ENCODE data around the gene WHRN. TPM values are rescaled to one million over a fixed set of nuclear protein-coding genes. Genes with fewer than 3 reads are reported as not detected.

The WHRN gene
- total RNA-seq, 4 donors from 2014 or later: 3.7 to 13.2 (median 6.0) TPM

DNA sequence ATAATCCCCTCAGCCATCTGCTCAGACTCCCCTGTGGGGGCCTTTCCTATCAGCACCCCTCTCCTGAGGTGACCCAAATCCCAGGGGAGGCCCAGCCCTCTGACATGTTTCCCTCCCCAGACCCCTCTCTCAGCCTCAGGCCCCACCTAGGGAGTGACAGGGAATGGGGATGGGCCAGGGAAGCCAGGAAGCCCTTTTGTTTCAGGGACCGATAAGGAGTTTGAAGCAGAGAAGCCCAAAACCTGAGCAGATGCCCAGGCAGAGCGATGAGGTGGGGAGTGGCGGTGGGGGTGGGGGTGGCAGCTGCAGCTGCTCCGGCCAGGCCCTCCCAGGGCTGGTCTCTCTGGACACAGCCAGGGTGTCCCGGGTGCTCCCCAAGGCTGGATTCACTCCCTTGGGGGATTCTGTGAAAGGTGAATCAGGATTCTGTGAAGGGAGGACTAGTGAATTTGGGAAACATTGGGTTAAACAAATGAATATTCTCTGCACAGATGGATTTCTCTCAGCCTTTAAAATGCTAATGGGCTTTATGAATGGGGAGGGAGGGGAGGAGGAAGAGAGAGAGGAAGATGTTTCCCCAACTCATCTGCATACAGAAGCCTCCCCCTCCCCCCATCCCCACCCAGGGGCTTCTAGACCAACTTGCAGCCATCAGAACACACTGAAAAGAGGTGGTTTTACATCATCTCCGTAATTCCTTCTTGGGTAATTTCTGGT lies 134.9 kb downstream of the WHRN start:
- Histone ChIP-seq H3K27me3 (no peaks in the 10 kb centered on the region), H3K36me3 (peaks cover 0 to 76% (median 0%) of the 10 kb centered on the region in 3 donors), H3K4me3 (no peak overlapping the region), H3K9me3 (no peaks in the 10 kb centered on the region), H3K4me1 (peaks cover 0 to 58% (median 19%) of the 10 kb centered on the region in 4 donors), H3K27ac (peak overlapping the region in 3 of 4 donors; percentile 48 to 70 (median 50))
- DNase-seq (ENCODE audit: low spot score in 2 of 2): no peak
- no peak for TF ChIP-seq EP300 (IDR thresholded peaks at IDR 0.05)
- TF ChIP-seq, protein P1, sequence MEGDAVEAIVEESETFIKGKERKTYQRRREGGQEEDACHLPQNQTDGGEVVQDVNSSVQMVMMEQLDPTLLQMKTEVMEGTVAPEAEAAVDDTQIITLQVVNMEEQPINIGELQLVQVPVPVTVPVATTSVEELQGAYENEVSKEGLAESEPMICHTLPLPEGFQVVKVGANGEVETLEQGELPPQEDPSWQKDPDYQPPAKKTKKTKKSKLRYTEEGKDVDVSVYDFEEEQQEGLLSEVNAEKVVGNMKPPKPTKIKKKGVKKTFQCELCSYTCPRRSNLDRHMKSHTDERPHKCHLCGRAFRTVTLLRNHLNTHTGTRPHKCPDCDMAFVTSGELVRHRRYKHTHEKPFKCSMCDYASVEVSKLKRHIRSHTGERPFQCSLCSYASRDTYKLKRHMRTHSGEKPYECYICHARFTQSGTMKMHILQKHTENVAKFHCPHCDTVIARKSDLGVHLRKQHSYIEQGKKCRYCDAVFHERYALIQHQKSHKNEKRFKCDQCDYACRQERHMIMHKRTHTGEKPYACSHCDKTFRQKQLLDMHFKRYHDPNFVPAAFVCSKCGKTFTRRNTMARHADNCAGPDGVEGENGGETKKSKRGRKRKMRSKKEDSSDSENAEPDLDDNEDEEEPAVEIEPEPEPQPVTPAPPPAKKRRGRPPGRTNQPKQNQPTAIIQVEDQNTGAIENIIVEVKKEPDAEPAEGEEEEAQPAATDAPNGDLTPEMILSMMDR (IDR thresholded peaks at IDR 0.05): no peak
- no peak for TF ChIP-seq POLR2A (IDR thresholded peaks at IDR 0.05)
- WGBS, 2 donors: 63 to 79% methylated on average over 6 of the region's 6 CpGs

DNA sequence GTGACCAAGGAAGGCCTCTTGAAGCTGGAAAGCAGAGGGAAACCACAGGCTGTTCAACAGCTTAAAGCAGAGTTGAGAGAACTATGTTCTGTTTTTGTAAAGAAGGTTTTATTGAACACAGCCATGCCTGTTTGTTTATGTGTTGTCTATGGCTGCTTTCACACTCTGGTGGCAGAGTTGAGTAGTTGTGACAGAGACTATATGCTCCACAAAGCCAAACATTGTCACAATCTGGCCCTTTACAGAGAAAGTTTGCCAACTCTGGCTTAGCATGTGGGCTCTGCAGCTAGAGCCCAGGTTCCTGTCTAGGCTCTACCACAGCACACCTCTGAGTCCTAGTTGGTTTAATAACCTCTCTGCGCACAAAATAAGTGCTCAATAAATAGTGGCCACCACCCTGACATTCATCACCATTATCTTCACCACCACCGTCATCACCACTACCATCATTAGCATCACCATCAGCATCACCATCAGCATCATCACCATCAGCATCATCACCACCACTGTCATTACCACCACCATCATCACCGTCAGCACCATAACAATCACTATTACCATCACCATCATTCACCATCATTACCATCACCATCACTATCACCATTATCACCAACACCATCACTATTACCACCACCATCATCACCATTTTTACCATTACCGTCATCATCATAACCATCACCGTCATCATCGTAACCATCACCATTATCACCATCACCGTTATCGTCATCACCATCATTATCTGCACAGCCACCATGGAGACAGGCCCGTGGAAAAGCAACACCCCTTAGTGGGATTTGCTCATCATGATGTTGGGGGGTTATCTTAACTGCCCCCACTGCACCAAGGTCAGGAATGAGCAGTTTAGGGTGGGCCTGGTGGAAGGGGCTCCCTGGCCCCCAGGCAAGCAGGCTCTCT lies 135.8 kb downstream of the WHRN start:
- H3K4me1 ChIP-seq: peaks cover 0 to 68% (median 19%) of the 10 kb centered on the region in 4 donors
- H3K36me3 ChIP-seq: peaks cover 0 to 77% (median 1%) of the 10 kb centered on the region in 3 donors
- no peak for DNase-seq (ENCODE audit: low spot score in 2 of 2)
- no peak overlapping the region for H3K4me3 ChIP-seq
- H3K27me3 ChIP-seq: no peaks in the 10 kb centered on the region
- no peaks in the 10 kb centered on the region for H3K9me3 ChIP-seq
- TF ChIP-seq, protein P1 (IDR thresholded peaks at IDR 0.05): no peak
- TF ChIP-seq POLR2A (IDR thresholded peaks at IDR 0.05) (no peak), EP300 (IDR thresholded peaks at IDR 0.05) (no peak)
- WGBS, 2 donors: 95 to 97% methylated on average over 9 of the region's 9 CpGs
- peak overlapping the region in 2 of 4 donors; percentile 50 to 70 for H3K27ac ChIP-seq

DNA sequence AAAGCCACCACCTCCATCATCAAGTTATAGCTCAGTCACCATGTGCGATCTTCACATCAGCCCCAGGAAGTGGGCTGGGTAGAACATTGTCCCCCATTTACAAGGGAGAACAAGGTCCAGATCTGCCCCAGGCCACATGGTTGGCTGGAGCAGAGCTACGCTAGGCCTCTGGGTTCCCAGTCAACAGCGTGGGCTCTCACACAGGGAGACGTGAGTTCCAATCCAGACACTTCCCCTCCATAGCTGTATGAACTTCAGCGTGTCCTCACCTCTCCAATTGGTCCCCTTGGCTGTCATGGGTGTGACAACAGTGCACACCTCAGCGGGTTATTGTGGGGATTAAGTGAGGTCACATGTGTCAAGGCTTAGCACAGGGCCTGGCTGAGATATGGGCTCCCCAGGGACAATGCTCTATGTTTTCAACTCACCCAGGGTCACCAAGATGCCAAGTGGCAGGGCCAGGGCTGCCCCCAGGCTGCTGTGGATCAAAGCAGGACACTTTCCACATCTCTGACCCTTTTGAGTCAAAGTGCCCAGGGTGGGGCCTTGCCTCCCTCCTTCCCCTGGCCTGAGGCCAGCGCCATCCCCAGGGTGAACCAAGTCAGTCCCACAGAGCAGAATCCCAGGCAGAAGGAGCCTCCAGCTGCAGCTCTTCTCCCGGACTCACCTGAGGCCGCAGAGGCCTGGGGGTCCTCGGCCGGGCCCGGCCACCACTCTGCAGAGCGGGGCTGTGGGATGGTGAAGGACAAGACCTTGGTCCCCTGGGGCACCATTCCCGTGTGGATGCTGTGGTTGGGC lies 137.3 kb downstream of the WHRN start:
- peaks cover 0 to 77% (median 6%) of the 10 kb centered on the region in 3 donors for H3K36me3 ChIP-seq
- WGBS, 2 donors: 90 to 94% methylated on average over 14 of the region's 14 CpGs

DNA sequence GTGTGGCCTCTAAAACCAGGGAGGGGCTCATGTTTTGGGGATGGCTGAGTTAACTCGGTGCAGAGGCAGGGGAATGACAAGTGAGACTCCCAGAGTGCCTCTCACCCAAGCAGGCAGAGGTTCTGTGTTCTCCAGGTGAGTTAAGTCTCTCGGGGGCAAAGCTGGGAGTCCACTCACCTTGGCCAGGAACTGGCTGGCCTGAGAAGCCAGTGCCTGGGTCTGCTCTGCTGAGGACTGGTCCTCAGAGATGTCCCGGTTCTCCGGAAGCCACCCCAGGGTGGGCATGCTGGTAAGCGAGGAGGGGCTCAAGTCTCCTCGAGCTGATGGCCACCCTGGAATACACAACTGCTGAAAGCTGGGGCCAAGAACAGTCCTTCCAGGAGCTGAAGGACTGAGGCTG lies 137.9 kb downstream of the WHRN start:
- no peaks in the 10 kb centered on the region for H3K9me3 ChIP-seq
- H3K36me3 ChIP-seq: peaks cover 0 to 80% (median 8%) of the 10 kb centered on the region in 3 donors
- peaks cover 0 to 66% (median 20%) of the 10 kb centered on the region in 4 donors for H3K4me1 ChIP-seq
- no peak overlapping the region for H3K4me3 ChIP-seq
- DNase-seq (ENCODE audit: low spot score in 2 of 2): no peak
- no peaks in the 10 kb centered on the region for H3K27me3 ChIP-seq
- peak overlapping the region in 3 of 4 donors; percentile 62 to 74 (median 66) for H3K27ac ChIP-seq
- 72 to 85% methylated on average over 3 to 6 of the region's 6 CpGs for WGBS, 2 donors
- TF ChIP-seq POLR2A (IDR thresholded peaks at IDR 0.05) (no peak), EP300 (IDR thresholded peaks at IDR 0.05) (no peak)
- TF ChIP-seq, protein P1 (IDR thresholded peaks at IDR 0.05): no peak

More for the DNA sequence above, 137.3 kb downstream of the WHRN start:
- Histone ChIP-seq H3K9me3 (no peaks in the 10 kb centered on the region), H3K27me3 (no peaks in the 10 kb centered on the region), H3K4me3 (no peak overlapping the region), H3K27ac (peak overlapping the region in 3 of 4 donors; percentile 62 to 74 (median 66)), H3K4me1 (peaks cover 0 to 71% (median 23%) of the 10 kb centered on the region in 4 donors)
- DNase-seq (ENCODE audit: low spot score in 2 of 2): no peak
- no peak for TF ChIP-seq POLR2A (IDR thresholded peaks at IDR 0.05)
- TF ChIP-seq, protein P1 (IDR thresholded peaks at IDR 0.05): no peak

Data from tibial nerve (tissue), 4 donors.